ENCODE measurements around the gene TPM3.
"Not testable (repeated sequence)": the region's sequence is repeated elsewhere in the genome, so short reads cannot be mapped to it uniquely, and the experiment has no call there.

TPM3 gene

GRCh38 chr1:154170547-154171222 is 21.2 kb downstream of the TPM3 start:
- TF ChIP-seq GATA1 (IDR thresholded peaks at IDR 0.05; ENCODE audit: low read depth, low read length) (no peak), POLR2A (IDR thresholded peaks at IDR 0.05; ENCODE audit: low read length) (no peak)
- peak; percentile 38 to 80 for DNase-seq

- DNase-seq, result no peak
- TF ChIP-seq GATA1 (IDR thresholded peaks at IDR 0.05; ENCODE audit: low read depth, low read length), result no peak
- TF ChIP-seq POLR2A (IDR thresholded peaks at IDR 0.05; ENCODE audit: low read length), result no peak
These were observed 24.4 kb downstream of the TPM3 start for GRCh38 chr1:154167461-154167860.

DNA sequence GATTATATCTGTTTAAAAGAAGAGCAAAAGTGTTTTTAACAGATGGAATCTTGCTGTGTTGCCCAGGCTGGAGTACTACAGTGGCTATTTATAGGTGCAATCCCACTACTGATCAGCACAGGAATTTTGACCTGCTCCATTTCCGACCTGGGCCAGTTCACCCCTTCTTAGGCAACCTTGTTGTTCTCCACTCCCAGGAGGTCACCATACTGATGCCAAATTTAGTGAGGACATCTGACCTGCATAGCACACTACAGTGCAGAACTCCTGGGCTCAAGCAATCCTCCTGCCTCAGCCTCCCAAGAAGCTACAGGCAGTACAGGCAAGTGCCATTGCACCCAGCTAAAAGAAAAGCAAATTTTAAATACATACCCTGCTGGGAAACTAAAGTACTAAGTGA is 25.7 kb downstream of the TPM3 start:
- no peak for TF ChIP-seq GATA1 (IDR thresholded peaks at IDR 0.05; ENCODE audit: low read depth, low read length)
- TF ChIP-seq POLR2A (IDR thresholded peaks at IDR 0.05; ENCODE audit: low read length), result no peak
- no peak for DNase-seq

GRCh38 chr1:154159554-154159953 is 32.3 kb downstream of the TPM3 start:
- TF ChIP-seq GATA1 (IDR thresholded peaks at IDR 0.05; ENCODE audit: low read depth, low read length), result no peak
- no peak for TF ChIP-seq POLR2A (IDR thresholded peaks at IDR 0.05; ENCODE audit: low read length)
- DNase-seq, result peak; percentile 46 to 49

DNA sequence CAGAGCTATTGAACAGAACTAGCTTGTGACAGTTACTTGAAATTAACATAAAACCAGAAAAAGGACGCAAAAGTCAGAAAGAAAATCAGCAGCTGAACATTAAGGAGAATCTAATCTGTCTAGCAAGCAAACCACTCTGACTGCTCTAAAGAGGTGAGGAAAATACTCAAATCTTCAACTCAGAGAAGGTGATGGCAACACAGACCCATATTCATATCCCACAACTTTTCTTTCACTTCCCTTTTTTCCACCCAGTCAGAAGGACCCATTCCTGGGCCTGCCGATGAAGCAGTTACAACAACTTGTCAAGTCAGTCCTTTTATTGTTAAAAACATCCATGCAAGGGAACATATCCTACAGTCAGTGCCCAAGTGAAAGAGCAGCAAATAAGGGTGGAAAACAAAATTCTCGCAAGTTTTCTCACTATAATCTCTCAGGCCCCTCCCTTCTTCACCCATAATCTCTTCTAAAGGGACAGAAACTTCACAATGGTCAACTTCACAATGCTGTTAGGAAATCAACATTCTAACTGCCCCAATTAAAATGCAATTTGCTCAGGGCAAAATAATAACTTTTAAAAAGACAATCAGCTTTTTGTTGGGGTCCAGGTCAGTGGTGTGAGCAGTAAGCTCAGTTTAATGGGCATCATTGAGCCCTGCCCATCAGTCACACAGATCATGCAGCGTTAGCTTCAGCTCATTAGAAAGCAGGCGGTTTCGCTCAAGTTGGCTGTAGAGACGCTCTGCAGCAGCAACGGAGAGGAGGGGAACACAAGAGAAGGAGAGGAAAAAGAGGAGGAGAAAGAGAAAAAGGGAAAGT is 33.4 kb downstream of the TPM3 start:
- TF ChIP-seq POLR2A (IDR thresholded peaks at IDR 0.05; ENCODE audit: low read length) (no peak), GATA1 (IDR thresholded peaks at IDR 0.05; ENCODE audit: low read depth, low read length) (no peak)
- DNase-seq, result no peak

DNA sequence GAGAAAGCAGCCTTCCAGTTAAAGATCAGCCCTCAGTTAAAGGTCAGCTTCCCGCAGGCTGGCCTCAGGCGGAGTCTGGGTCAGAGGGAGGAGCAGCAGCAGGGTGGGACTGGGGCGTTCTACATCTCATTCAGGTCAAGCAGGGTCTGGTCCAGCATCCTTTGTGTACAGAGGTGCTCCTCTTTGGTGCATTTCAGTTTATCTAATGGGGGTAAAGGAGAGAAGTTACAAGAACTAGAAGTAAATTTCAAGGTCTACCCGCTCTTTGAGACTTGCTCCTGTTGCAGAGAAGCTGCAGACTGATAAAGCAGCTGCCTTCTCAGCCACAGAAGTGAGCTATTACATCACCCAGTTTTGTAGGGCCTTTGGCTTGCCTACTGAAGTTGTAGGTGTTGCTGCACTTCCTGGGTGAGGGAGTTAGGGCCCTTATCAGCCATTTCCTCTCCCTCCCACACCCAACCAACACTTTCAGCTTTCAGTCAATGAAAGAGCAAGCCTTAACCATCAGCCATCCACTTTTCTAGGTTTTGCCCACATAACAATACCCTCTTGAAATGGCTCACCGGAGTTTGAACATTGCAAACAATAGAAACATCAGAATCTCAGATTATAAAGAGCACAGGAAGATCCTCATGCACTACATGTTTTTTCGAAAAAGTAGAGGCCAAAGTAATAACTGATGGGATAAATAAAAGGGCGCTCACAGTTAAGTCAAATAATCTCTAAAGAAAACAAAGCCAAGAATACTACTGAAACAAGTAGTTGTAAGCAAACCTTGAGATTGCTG is 34.2 kb downstream of the TPM3 start:
- TF ChIP-seq POLR2A (IDR thresholded peaks at IDR 0.05; ENCODE audit: low read length), result peak; percentile 81
- TF ChIP-seq GATA1 (IDR thresholded peaks at IDR 0.05; ENCODE audit: low read depth, low read length), result no peak
- DNase-seq, result peak; percentile 93 to 96

- peak; percentile 36 to 44 for DNase-seq
These were observed 36.6 kb downstream of the TPM3 start for GRCh38 chr1:154155251-154155650.

GRCh38 chr1:154154534-154155191 is 37.2 kb downstream of the TPM3 start, which contains the start of gene NUP210L:
Gene NUP210L (minus strand): TSS chr1:154155073.
- DNase-seq, result peak; percentile 29 to 44

More at GRCh38 chr1:154155251-154155650, 36.6 kb downstream of the TPM3 start:
- no peak for TF ChIP-seq POLR2A (IDR thresholded peaks at IDR 0.05; ENCODE audit: low read length)
- TF ChIP-seq GATA1 (IDR thresholded peaks at IDR 0.05; ENCODE audit: low read depth, low read length), result no peak

GRCh38 chr1:154154053-154154452 is 37.8 kb downstream of the TPM3 start:
- DNase-seq, result no peak
- no peak for TF ChIP-seq POLR2A (IDR thresholded peaks at IDR 0.05; ENCODE audit: low read length)

More at GRCh38 chr1:154154534-154155191, 37.2 kb downstream of the TPM3 start, which contains the start of gene NUP210L:
- TF ChIP-seq POLR2A (IDR thresholded peaks at IDR 0.05; ENCODE audit: low read length), result no peak
- no peak for TF ChIP-seq GATA1 (IDR thresholded peaks at IDR 0.05; ENCODE audit: low read depth, low read length)

DNA sequence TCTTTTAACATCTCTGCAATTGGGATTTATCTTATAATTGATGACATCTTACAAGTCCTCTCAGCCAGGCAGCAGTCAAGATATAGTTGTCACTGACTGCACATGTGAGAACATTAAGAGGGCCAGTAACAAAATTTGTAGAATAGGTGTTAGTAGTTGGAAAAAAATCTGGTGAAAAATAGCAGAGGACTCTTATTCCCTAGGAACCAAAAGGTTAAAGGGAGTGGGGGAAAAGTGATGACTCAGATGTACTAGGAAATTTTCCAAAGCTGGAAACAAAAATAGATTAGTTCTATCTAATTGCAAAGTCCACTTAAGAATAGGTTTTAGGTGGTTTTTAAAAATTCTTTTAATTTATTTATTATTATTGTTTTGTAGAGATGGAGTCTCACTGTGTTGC is 40.6 kb downstream of the TPM3 start:
- no peak for DNase-seq

GRCh38 chr1:154148807-154149206 is 43.1 kb downstream of the TPM3 start:
- DNase-seq, result no peak

More for the DNA sequence above, 40.6 kb downstream of the TPM3 start:
- TF ChIP-seq GATA1 (IDR thresholded peaks at IDR 0.05; ENCODE audit: low read depth, low read length) (no peak), POLR2A (IDR thresholded peaks at IDR 0.05; ENCODE audit: low read length) (no peak)

GRCh38 chr1:154147505-154147904 is 44.4 kb downstream of the TPM3 start:
- DNase-seq, result not testable (repeated sequence)

More at GRCh38 chr1:154148807-154149206, 43.1 kb downstream of the TPM3 start:
- no peak for TF ChIP-seq GATA1 (IDR thresholded peaks at IDR 0.05; ENCODE audit: low read depth, low read length)
- TF ChIP-seq POLR2A (IDR thresholded peaks at IDR 0.05; ENCODE audit: low read length), result no peak

DNA sequence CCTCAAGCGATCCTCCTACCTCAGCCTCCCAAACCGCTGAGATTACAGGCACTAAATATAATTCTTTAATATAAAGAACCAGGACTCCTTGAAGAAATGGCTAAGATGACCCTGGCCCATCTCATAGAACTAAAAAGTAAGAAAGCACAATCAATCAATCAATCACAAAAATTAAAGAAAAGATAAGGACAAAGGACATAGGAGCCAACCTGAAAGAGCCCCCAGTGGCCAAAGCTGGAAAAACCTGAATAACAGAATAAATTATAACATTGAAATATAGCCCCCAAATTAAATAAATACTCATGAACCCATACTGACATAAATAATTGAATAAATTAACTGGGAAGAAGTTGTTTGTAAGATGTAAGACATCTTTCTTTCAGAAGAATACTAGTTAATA is 45.9 kb downstream of the TPM3 start:
- TF ChIP-seq POLR2A (IDR thresholded peaks at IDR 0.05; ENCODE audit: low read length), result no peak
- no peak for TF ChIP-seq GATA1 (IDR thresholded peaks at IDR 0.05; ENCODE audit: low read depth, low read length)
- peak in 1 of 2 experiments; percentile 16 for DNase-seq
